Activated CD4-positive, alpha-beta memory T cell treated with anti-CD3 and anti-CD28 coated beads for 36 hours (primary cell): ENCODE data around the gene SLCO4A1. TPM values are rescaled to one million over a fixed set of nuclear protein-coding genes. Genes with fewer than 3 reads are reported as not detected.

Source experiments
- CTCF ChIA-PET: fragments of 350-600 bp; sonication (Branson Sonifier 250); formaldehyde crosslinking; loops from one replicate; lab custom pipeline; 2021; ENCODE audit warnings: antibody characterized with exemption, inconsistent platforms; lab: Charles Lee
- POLR2A ChIA-PET: fragments of 350-600 bp; sonication (Branson Sonifier 250); formaldehyde crosslinking; loops from one replicate; lab custom pipeline; 2021; ENCODE audit warnings: antibody characterized with exemption; lab: Charles Lee
- DNase-seq: peaks from one replicate; pipeline ENCODE4 v3.0.0-alpha.2; 2020
- H3K27ac Mint-ChIP-seq: one replicate; pipeline ENCODE4 v1.8.0; 2021; ENCODE audit warnings: mixed read lengths
- H3K27me3 Mint-ChIP-seq: one replicate; pipeline ENCODE4 v1.8.0; 2021; ENCODE audit warnings: mixed read lengths
- H3K36me3 Mint-ChIP-seq: one replicate; pipeline ENCODE4 v1.8.0; 2021; ENCODE audit warnings: mixed read lengths
- H3K4me1 Mint-ChIP-seq: one replicate; pipeline ENCODE4 v1.8.0; 2021; ENCODE audit warnings: low read depth, mixed read lengths
- H3K4me3 Mint-ChIP-seq: one replicate; pipeline ENCODE4 v1.8.0; 2021; ENCODE audit warnings: mild to moderate bottlenecking, mixed read lengths
- H3K9me3 Mint-ChIP-seq: one replicate; pipeline ENCODE4 v1.8.0; 2021; ENCODE audit warnings: mixed read lengths
- intact Hi-C: fragments of 100-400 bp; cut with micrococcal nuclease; formaldehyde crosslinking; loops from one replicate; pipeline ENCODE4 v1.15.1; 2023
- total RNA-seq, 2 experiments: library from RNA; stranded (reverse); gene quantifications; one replicate each; pipeline ENCODE4 v1.2.3, GENCODE V29; 2021

The SLCO4A1 gene
- total RNA-seq, 2 experiments from 2014 or later, result 29.6 to 30.7 TPM

DNA sequence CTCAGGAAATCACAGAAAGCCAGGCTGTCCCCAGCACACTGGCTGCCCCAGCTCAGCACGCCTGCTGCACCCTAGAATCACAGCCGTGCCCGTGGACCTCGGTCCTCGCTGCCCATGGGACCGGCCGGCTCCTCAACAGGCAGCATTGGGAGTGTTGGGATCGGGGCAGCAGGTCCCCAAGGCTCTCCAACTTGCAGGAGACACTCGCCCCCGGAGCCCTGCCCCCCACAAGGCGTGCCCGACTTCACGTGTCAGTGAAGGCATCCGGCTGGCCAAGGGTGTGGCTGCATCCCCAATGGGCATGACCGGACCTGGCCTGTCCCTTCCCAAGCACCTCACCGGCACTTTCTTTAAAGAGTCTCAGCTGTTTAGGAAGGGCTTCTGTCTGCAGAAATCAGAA lies 63.3 kb downstream of the SLCO4A1 start:
- intact Hi-C loops, result no loop called here
- CTCF ChIA-PET, result interaction anchor here (0.9 kb wide), 1 partner anchor 13 kb away, joined by 3 read pairs; no protein-coding TSS in a partner anchor
- peaks cover 22% of the 10 kb centered on the region for H3K27me3 Mint-ChIP-seq
- DNase-seq, result no peak
- H3K4me1 Mint-ChIP-seq, result peaks cover 8% of the 10 kb centered on the region
- H3K4me3 Mint-ChIP-seq, result no peak overlapping the region
- no peaks in the 10 kb centered on the region for H3K36me3 Mint-ChIP-seq
- POLR2A ChIA-PET, result no interaction called here
- H3K27ac Mint-ChIP-seq, result no peak overlapping the region
- H3K9me3 Mint-ChIP-seq, result no peaks in the 10 kb centered on the region

DNA sequence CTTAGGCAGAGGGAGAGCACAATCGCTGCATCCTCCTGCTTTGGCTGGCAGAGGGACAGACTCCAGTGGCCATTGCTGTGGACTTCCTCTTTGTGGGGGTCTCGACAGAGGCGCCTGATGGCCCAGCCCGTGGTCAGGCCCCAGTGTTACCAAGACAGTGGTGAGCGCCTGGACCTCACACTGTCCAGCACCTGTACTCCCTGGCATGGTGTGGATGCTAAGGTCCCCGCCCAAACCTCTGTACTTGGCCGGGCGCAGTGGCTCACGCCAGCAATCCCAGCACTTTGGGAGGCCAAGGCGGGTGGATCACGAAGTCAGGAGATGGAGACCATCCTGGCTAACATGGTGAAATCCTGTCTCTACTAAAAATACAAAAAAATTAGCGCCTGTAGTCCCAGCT lies 64.0 kb downstream of the SLCO4A1 start:
- ChIA-PET CTCF (interaction anchor here (0.9 kb wide), 1 partner anchor 12 kb away, joined by 3 read pairs; no protein-coding TSS in a partner anchor), POLR2A (interaction anchor here (0.6 kb wide), 1 partner anchor 274 kb away, joined by 3 read pairs; no protein-coding TSS in a partner anchor)
- intact Hi-C loops, result no loop called here
- no peak overlapping the region for H3K27ac Mint-ChIP-seq
- H3K9me3 Mint-ChIP-seq, result no peaks in the 10 kb centered on the region
- peaks cover 23% of the 10 kb centered on the region for H3K27me3 Mint-ChIP-seq
- H3K4me1 Mint-ChIP-seq, result peaks cover 8% of the 10 kb centered on the region
- H3K4me3 Mint-ChIP-seq, result no peak overlapping the region
- no peak for DNase-seq
- no peaks in the 10 kb centered on the region for H3K36me3 Mint-ChIP-seq

DNA sequence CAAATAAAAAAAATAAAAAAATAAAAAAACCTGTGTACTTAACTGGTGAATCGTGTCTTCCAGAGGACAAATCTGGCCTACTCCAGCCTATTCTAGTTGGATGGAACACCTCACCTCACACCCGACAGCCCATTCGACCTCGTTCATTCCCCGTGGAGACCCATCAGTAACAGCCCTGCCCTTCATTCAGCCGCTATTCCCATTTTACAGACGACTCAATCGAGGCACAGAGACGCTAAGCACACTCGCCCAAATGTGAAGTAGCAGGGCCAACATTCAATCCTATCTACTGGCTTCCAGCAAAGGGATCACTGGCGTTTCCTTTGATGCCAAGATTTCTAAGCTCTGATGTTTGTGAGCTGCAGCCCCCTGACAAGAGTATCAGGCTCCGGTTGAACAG lies 64.6 kb downstream of the SLCO4A1 start:
- Mint-ChIP-seq H3K9me3 (no peaks in the 10 kb centered on the region), H3K36me3 (no peaks in the 10 kb centered on the region), H3K27ac (no peak overlapping the region), H3K4me3 (no peak overlapping the region), H3K27me3 (peaks cover 25% of the 10 kb centered on the region), H3K4me1 (peaks cover 8% of the 10 kb centered on the region)
- ChIA-PET CTCF (interaction anchor here (1.0 to 1.3 kb wide), 2 partner anchors 12 to 102 kb away, joined by 3 read pairs; no protein-coding TSS in a partner anchor), POLR2A (interaction anchor here (0.6 kb wide), 1 partner anchor 274 kb away, joined by 3 read pairs; no protein-coding TSS in a partner anchor)
- DNase-seq, result no peak
- intact Hi-C loops, result no loop called here

DNA sequence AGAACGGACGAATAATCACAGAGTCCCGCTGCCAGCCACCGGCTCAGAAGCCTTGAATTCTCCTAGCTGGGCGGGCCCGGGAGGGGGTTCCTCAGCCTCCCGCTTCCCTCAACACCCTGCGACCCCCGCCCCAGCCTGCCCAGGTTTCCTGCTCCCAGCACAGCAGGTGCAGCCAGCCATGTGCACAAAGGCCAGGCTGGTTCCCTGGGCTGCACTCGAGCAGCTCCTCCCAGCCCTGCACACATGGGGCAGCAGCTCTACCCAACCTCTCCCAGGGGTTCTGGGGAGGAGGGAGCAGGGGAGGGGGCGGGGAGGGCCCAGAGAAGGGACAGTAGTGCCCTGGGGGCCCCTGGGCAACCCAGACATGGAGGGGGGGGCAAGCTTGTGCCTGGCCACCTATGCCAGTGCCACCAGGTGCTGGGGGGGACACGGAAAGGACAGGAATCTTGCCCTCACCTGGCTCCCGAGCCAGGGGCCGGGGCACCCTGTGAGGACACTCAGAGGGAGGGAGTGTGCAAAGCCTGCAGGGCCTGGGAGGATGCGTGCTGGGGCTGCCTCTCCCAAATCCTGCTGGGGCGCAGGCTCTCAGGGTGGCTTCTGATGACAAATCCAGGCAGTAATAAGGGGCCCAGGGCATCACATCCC lies 65.1 kb downstream of the SLCO4A1 start:
- Mint-ChIP-seq H3K4me1 (peaks cover 8% of the 10 kb centered on the region), H3K4me3 (no peak overlapping the region), H3K36me3 (no peaks in the 10 kb centered on the region), H3K9me3 (no peaks in the 10 kb centered on the region), H3K27me3 (peaks cover 25% of the 10 kb centered on the region), H3K27ac (no peak overlapping the region)
- CTCF ChIA-PET, result interaction anchor here (1.0 to 1.3 kb wide), 2 partner anchors 11 to 101 kb away, joined by 3 read pairs; no protein-coding TSS in a partner anchor
- POLR2A ChIA-PET, result no interaction called here
- DNase-seq, result no peak
- intact Hi-C loops, result no loop called here

DNA sequence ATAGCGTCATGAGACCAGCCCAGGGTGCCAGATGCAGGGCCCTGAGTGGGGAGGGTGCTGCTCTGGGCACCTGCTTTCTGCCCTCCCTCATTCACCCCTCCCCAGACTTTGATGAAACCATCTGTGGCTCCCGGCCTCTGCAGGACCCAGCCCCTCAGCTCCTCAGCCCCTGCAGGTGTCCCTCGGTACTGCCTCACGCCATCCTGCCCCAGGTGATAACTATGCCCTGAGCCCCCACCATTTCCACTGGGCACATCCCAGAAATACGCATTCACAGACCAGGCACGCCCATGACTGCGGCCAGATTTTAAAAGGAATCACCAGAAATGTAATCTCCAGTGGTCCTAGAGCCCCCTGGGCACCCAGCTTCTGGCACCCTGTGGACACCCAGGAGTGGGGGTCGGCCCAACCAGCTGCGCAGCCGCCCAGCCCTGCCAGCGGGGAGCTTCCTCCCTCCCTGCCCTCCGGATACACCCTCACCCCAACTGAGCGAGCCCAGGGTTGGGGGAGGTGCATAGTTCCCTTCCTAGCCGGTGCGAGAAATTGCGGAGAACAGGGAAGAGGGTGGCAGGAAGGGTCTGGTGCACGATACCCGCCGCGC lies 65.7 kb downstream of the SLCO4A1 start:
- DNase-seq, result peak; percentile 22
- POLR2A ChIA-PET, result no interaction called here

DNA sequence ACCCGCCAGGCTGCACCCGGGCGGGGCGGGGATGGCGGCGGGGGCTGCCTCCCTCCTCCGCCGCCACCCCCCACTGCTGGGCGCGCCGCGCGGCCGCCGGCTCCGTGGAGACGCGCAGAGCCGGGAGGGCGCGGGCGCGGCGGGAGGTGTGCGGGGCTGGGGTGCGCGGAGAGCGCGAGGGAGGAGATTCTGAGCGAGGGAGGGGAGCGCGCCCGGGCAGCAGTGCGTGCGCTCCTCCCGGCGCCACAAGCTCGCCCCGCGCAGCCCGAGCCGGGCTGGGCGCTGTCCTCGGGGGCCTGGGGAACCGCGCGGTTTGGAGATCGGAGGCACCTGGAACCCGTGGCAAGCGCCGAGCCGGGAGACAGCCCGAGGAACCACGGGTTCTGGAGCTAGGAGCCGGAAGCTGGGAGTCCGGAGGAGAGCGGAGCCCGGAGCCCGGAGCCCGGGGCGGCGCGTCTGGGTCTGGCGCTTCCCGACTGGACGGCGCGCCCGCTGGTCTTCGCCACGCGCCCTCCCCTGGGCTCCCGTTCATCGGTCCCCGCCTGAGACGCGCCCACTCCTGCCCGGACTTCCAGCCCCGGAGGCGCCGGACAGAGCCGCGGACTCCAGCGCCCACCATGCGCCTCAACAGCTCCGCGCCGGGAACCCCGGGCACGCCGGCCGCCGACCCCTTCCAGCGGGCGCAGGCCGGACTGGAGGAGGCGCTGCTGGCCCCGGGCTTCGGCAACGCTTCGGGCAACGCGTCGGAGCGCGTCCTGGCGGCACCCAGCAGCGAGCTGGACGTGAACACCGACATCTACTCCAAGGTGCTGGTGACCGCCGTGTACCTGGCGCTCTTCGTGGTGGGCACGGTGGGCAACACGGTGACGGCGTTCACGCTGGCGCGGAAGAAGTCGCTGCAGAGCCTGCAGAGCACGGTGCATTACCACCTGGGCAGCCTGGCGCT lies 66.6 kb downstream of the SLCO4A1 start, which contains the start of gene NTSR1:
Gene NTSR1 (plus strand): TSS at position 246 of the 946 bp plus-strand sequence. CDS start 372 bp downstream, at position 618.
- Mint-ChIP-seq H3K36me3 (no peaks in the 10 kb centered on the region), H3K27ac (no peak within 1 kb of the TSS), H3K27me3 (peaks cover 25% of the 10 kb centered on the region), H3K4me1 (peaks cover 6% of the 10 kb centered on the region), H3K9me3 (no peaks in the 10 kb centered on the region), H3K4me3 (no peak within 1 kb of the TSS)
- POLR2A ChIA-PET, result interaction anchor here (0.7 kb wide), 1 partner anchor 66 kb away, joined by 3 read pairs; no protein-coding TSS in a partner anchor
- CTCF ChIA-PET, result interaction anchor here (0.9 kb wide), 1 partner anchor 83 kb away, joined by 3 read pairs; no protein-coding TSS in a partner anchor
- intact Hi-C loops, result no loop called here
- DNase-seq, result no peak

More for the DNA sequence above, 65.7 kb downstream of the SLCO4A1 start:
- H3K27ac Mint-ChIP-seq, result no peak overlapping the region
- H3K4me1 Mint-ChIP-seq, result peaks cover 8% of the 10 kb centered on the region
- H3K36me3 Mint-ChIP-seq, result no peaks in the 10 kb centered on the region
- CTCF ChIA-PET, result interaction anchor here (1.0 to 1.3 kb wide), 2 partner anchors 11 to 101 kb away, joined by 3 read pairs; no protein-coding TSS in a partner anchor
- H3K27me3 Mint-ChIP-seq, result peaks cover 25% of the 10 kb centered on the region
- H3K9me3 Mint-ChIP-seq, result no peaks in the 10 kb centered on the region
- intact Hi-C loops, result no loop called here
- no peak overlapping the region for H3K4me3 Mint-ChIP-seq

DNA sequence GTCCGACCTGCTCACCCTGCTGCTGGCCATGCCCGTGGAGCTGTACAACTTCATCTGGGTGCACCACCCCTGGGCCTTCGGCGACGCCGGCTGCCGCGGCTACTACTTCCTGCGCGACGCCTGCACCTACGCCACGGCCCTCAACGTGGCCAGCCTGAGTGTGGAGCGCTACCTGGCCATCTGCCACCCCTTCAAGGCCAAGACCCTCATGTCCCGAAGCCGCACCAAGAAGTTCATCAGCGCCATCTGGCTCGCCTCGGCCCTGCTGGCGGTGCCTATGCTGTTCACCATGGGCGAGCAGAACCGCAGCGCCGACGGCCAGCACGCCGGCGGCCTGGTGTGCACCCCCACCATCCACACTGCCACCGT lies 67.2 kb downstream of the SLCO4A1 start:
- Mint-ChIP-seq H3K36me3 (no peaks in the 10 kb centered on the region), H3K4me1 (peaks cover 6% of the 10 kb centered on the region), H3K9me3 (no peaks in the 10 kb centered on the region), H3K27me3 (peaks cover 27% of the 10 kb centered on the region), H3K27ac (no peak overlapping the region), H3K4me3 (no peak overlapping the region)
- CTCF ChIA-PET, result interaction anchor here (0.9 kb wide), 1 partner anchor 82 kb away, joined by 3 read pairs; no protein-coding TSS in a partner anchor
- no peak for DNase-seq
- intact Hi-C loops, result no loop called here
- POLR2A ChIA-PET, result interaction anchor here (0.8 kb wide), 1 partner anchor 31 kb away, joined by 3 read pairs; no protein-coding TSS in a partner anchor

DNA sequence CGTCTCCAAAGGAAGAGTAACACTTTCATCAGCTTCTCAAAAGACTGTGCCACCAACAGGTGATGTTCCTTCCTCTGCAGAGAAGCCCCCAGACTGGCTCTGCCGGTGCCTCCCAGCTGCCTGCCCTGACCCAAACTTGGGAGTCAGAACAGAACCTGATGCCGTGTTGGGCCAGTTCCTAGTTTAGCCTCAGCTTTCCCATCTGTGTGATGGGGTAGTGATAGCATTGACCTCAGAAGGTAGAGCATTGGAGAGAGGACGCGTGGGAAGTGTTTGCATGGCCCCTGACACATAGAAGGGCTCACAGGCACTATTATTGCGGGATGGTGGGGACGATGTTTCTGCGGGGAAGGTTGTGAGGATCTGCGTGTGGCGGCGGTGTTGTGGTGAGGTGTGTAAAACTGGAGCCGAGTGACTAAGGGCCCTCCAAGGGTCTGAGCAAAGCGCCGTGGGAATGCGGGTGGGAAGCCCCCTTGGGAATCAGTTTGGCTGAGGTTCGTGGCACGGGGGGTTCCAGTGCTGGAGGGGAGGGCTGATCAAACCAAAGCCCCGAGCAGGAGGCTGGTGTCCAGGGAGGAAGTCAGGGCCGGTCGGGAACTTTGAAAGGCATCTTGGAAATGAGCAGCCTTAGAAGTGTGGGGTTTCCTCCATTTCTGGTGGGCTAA lies 68.0 kb downstream of the SLCO4A1 start:
- POLR2A ChIA-PET, result interaction anchor here (0.8 kb wide), 1 partner anchor 30 kb away, joined by 3 read pairs; no protein-coding TSS in a partner anchor
- no peak overlapping the region for H3K4me3 Mint-ChIP-seq

DNA sequence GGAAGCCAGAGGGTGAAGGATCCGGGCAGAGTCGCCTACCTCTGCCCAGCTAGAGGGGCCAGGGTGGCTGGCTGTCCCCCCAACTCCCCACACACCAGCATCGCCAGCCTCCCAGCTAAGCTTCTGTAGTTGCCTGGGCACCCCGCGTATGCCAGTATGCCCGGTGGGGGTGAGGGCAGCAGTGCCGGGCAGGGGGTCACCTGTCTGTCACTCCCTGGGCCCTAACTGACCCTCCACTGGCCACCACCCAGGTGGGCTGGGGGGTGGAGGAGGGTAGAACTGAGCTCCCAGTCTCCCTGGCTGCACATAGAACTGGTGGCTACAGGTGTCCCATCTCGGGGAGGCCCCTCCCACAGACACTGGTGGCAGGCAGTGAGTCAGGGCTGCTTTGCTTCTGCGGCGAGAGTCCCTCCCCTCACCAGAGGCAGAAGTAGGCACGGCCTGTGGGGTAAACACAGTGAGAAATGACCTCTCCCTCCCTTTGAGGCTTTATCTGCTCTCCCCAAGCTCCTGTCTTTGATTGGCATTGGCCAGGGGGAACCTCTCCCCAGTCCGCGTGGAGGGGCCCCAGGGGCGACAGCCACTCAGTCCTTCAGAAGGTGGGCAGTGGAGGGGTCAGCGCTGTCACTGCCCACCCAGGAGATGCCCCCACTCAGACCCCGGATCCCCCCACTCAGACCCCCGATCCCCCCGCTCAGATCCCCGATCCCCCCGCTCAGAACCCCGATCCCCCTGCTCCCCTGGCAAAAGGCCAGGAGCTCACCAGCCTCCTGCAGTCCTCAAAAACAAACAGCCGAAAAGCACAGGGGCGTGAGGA lies 68.8 kb downstream of the SLCO4A1 start:
- CTCF ChIA-PET, result interaction anchor here (0.7 kb wide), 1 partner anchor 94 kb away, joined by 3 read pairs; no protein-coding TSS in a partner anchor
- DNase-seq, result peak; percentile 48
- Mint-ChIP-seq H3K9me3 (no peaks in the 10 kb centered on the region), H3K4me1 (peaks cover 15% of the 10 kb centered on the region), H3K27ac (no peak overlapping the region), H3K36me3 (no peaks in the 10 kb centered on the region), H3K4me3 (no peak overlapping the region), H3K27me3 (peaks cover 27% of the 10 kb centered on the region)
- POLR2A ChIA-PET, result no interaction called here
- intact Hi-C loops, result no loop called here

More for the DNA sequence above, 68.0 kb downstream of the SLCO4A1 start:
- Mint-ChIP-seq H3K27ac (no peak overlapping the region), H3K4me1 (peaks cover 9% of the 10 kb centered on the region), H3K27me3 (peaks cover 27% of the 10 kb centered on the region), H3K36me3 (no peaks in the 10 kb centered on the region), H3K9me3 (no peaks in the 10 kb centered on the region)
- CTCF ChIA-PET, result no interaction called here
- intact Hi-C loops, result no loop called here
- no peak for DNase-seq

DNA sequence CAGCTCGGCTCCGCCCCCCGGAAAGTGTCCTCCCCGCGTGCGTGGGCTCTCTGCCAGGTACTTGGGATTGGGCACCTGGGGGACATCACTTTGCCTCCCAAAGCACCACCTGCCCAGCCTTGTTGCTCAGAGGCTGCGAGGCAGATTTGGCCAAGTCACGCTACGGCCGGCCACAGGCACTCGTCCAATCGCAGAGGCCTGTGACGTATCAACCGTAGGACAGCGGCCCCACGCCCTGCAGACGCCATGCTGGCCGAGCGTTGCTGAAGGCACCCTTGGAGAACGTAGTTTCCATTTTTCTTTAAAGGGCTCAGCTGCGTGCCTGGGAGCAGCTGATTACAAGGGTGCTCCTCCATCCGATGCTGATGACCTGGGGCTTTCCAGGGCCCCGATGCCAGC lies 69.4 kb downstream of the SLCO4A1 start:
- Mint-ChIP-seq H3K36me3 (no peaks in the 10 kb centered on the region), H3K4me1 (peaks cover 21% of the 10 kb centered on the region), H3K27me3 (peaks cover 27% of the 10 kb centered on the region), H3K9me3 (no peaks in the 10 kb centered on the region), H3K4me3 (no peak overlapping the region), H3K27ac (no peak overlapping the region)
- ChIA-PET CTCF (interaction anchor here (0.7 kb wide), 1 partner anchor 95 kb away, joined by 3 read pairs; no protein-coding TSS in a partner anchor), POLR2A (no interaction called here)
- intact Hi-C loops, result no loop called here
- no peak for DNase-seq
